Posterior cingulate gyrus (tissue), 11 donors: Measurements from ENCODE around the gene ARPC1B.
A peak's percentile ranks its signal among the peaks of the same experiment; 100 is the strongest.
"Not testable (repeated sequence)": the region's sequence is repeated elsewhere in the genome, so short reads cannot be mapped to it uniquely, and the experiment has no call there.

ENCODE experiments used
- DNase-seq, 10 donors: peaks; one replicate each; pipeline versions ENCODE4 v3.0.0 to v3.0.0-alpha.2; 2020 to 2021; ENCODE audit warnings: mixed read lengths in 3 of 10
- intact Hi-C: fragments of 100-400 bp; cut with DNase I; formaldehyde crosslinking; loops from one replicate; pipeline ENCODE4 v1.15.1; 2023

ARPC1B gene

GRCh38 chr7:99404977-99405320 is 30.4 kb downstream of the ARPC1B start:
- intact Hi-C loops = loop anchor here (10.0 kb wide), 1 partner anchor 80 kb away; the partner anchor contains the start of gene ARPC1A
- DNase-seq = no peak

GRCh38 chr7:99406557-99406956 is 32.0 kb downstream of the ARPC1B start:
- DNase-seq = no peak
- intact Hi-C loops = loop anchor here (10.0 kb wide), 1 partner anchor 82 kb away; the partner anchor contains the start of gene ARPC1A

- DNase-seq = peak in 8 of 10 donors; percentile 36 to 90 (median 61)
Measured at GRCh38 chr7:99407872-99408378, 33.4 kb downstream of the ARPC1B start.

GRCh38 chr7:99408379-99409191 is 34.1 kb downstream of the ARPC1B start, which contains the start of the genes BUD31 and PDAP1:
Gene BUD31, plus strand, starts transcription at chr7:99408969. Its CDS starts 2,124 bp downstream, at chr7:99411093.
Gene PDAP1, minus strand, starts transcription at chr7:99408597. Its CDS starts 49 bp downstream, at chr7:99408548.
- DNase-seq = peak; percentile 86 to 99 (median 90)
- intact Hi-C loops = loop anchor here (1.0 to 10.0 kb wide), 2 partner anchors 31 to 84 kb away; partner anchors contain the start of gene ARPC1A

More at GRCh38 chr7:99407872-99408378, 33.4 kb downstream of the ARPC1B start:
- intact Hi-C loops = loop anchor here (1.0 to 10.0 kb wide), 2 partner anchors 31 to 83 kb away; partner anchors contain the start of gene ARPC1A

- no peak for DNase-seq
- intact Hi-C loops = loop anchor here (10.0 kb wide), 1 partner anchor 84 kb away; the partner anchor contains the start of gene ARPC1A
Measured at GRCh38 chr7:99409192-99409572, 34.7 kb downstream of the ARPC1B start.

- DNase-seq = no peak
- intact Hi-C loops = loop anchor here (10.0 kb wide), 1 partner anchor 85 kb away; the partner anchor contains the start of gene ARPC1A
Measured at GRCh38 chr7:99409806-99410205, 35.3 kb downstream of the ARPC1B start.

GRCh38 chr7:99410635-99411034 is 36.1 kb downstream of the ARPC1B start:
- no peak for DNase-seq
- intact Hi-C loops = no loop called here

GRCh38 chr7:99415513-99416127 is 41.1 kb downstream of the ARPC1B start:
- intact Hi-C loops = not testable (repeated sequence)
- DNase-seq = peak; percentile 50 to 95 (median 72)

GRCh38 chr7:99418260-99418659 is 43.7 kb downstream of the ARPC1B start:
- DNase-seq = no peak
- intact Hi-C loops = no loop called here

- intact Hi-C loops = no loop called here
Measured at GRCh38 chr7:99419323-99420021, 44.9 kb downstream of the ARPC1B start.

GRCh38 chr7:99420213-99420612 is 45.7 kb downstream of the ARPC1B start:
- DNase-seq = no peak
- intact Hi-C loops = no loop called here

More at GRCh38 chr7:99419323-99420021, 44.9 kb downstream of the ARPC1B start:
- peak in 1 of 10 donors; percentile 82 for DNase-seq

GRCh38 chr7:99420986-99421385 is 46.5 kb downstream of the ARPC1B start:
- intact Hi-C loops = no loop called here
- DNase-seq = no peak

GRCh38 chr7:99422186-99422585 is 47.7 kb downstream of the ARPC1B start:
- intact Hi-C loops = no loop called here
- DNase-seq = no peak

GRCh38 chr7:99422625-99423024 is 48.1 kb downstream of the ARPC1B start:
- DNase-seq = no peak
- intact Hi-C loops = no loop called here

GRCh38 chr7:99424932-99425730 is 50.6 kb downstream of the ARPC1B start:
- DNase-seq = no peak
- intact Hi-C loops = no loop called here

GRCh38 chr7:99428972-99429566 is 54.5 kb downstream of the ARPC1B start:
- intact Hi-C loops = no loop called here
- no peak for DNase-seq

- no peak for DNase-seq
- intact Hi-C loops = no loop called here
Measured at GRCh38 chr7:99429756-99430155, 55.2 kb downstream of the ARPC1B start.

- intact Hi-C loops, DNase-seq: not testable (repeated sequence)
Measured at GRCh38 chr7:99431756-99432540, 57.4 kb downstream of the ARPC1B start.
